ENCODE data around the gene RBM38.
A peak's percentile ranks its signal among the peaks of the same experiment; 100 is the strongest.

The RBM38 gene

GRCh38 chr20:57351042-57351783, 40.0 kb upstream of the RBM38 start, which contains the start of gene RAE1 (continued):
- TF ChIP-seq ZNF664 (tag by site-specific recombination; IDR thresholded peaks at IDR 0.05) (no peak), ZBTB26 (tag by site-specific recombination; optimal IDR thresholded peaks at IDR 0.05) (peak; percentile 99), ZNF366 (tag by site-specific recombination; conservative IDR thresholded peaks at IDR 0.05) (no peak), ZNF112 (tag by site-specific recombination; IDR thresholded peaks at IDR 0.05) (no peak), ZNF24 (tag by site-specific recombination; IDR thresholded peaks at IDR 0.05) (peak; percentile 51; the same call in 1 of the 2 replicates), ZNF624 (tag by site-specific recombination; IDR thresholded peaks at IDR 0.05) (no peak), MEIS1 (CRISPR knock-in tag; IDR thresholded peaks at IDR 0.05; ENCODE audit: borderline replicate concordance) (no peak), ZNF146 (tag by site-specific recombination; IDR thresholded peaks at IDR 0.05) (0 out of 2 replicates have a peak, but pooled peaks have one; percentile 10), CTCF (tag by site-specific recombination; IDR thresholded peaks at IDR 0.05) (no peak), ZBTB44 (tag by site-specific recombination; IDR thresholded peaks at IDR 0.05) (no peak), ZBTB21 (tag by site-specific recombination; IDR thresholded peaks at IDR 0.05) (no peak), ZBTB8A (tag by site-specific recombination; IDR thresholded peaks at IDR 0.05) (peak; percentile 32; the same call in 1 of the 2 replicates)

GRCh38 chr20:57352305-57352704, 38.9 kb upstream of the RBM38 start:
- H3K36me3 ChIP-seq (ENCODE audit: control insufficient read depth in 2 of 2, insufficient read depth in 1 of 2, low read length in 2 of 2) = peaks cover 0 to 21% of the 10 kb centered on the region in 2 experiments; a peak in 2 of 3 replicates
- H3K9me3 ChIP-seq (ENCODE audit: control insufficient read depth, insufficient read depth, low read depth, low read length) = no peaks in the 10 kb centered on the region
- no peaks in the 10 kb centered on the region for H3K4me1 ChIP-seq (ENCODE audit: control insufficient read depth, insufficient read depth, low read length)
- H3K4me3 ChIP-seq (ENCODE audit: low read depth, low read length) = peak overlapping the region; percentile 91
- 0 out of 2 replicates have a peak overlapping the region, but pooled peaks have one; percentile 6 for H3K27ac ChIP-seq (ENCODE audit: extremely low read depth, low read depth, low read length)
- no peak for TF ChIP-seq ZNF513 (tag by site-specific recombination; IDR thresholded peaks at IDR 0.05)
- no peak for TF ChIP-seq ZFP41 (tag by site-specific recombination; IDR thresholded peaks at IDR 0.05; ENCODE audit: borderline replicate concordance)
- no peak for TF ChIP-seq ZNF76 (tag by site-specific recombination; IDR thresholded peaks at IDR 0.05; ENCODE audit: borderline replicate concordance, low read depth)
- peak; percentile 71 for TF ChIP-seq ZNF692 (tag by site-specific recombination; IDR thresholded peaks at IDR 0.05)
- ChIA-PET POLR2A (no interaction called here), CTCF (interaction anchor here (1.8 kb wide), 1 partner anchor 29 kb away, joined by 5 read pairs; no protein-coding TSS in a partner anchor)
